K562 (cell line): ENCODE results near the gene PARPBP. TPM values are rescaled to one million over a fixed set of nuclear protein-coding genes. Genes with fewer than 3 reads are reported as not detected.
A peak's percentile ranks its signal among the peaks of the same experiment; 100 is the strongest.

Source experiments
- BCL6 ChIP-seq: fragments of 250-450 bp; sonication (Bioruptor Pico); IDR thresholded peaks from 2 replicates; pipeline ENCODE4 v1.4.0; 2020
- CBFA2T2 ChIP-seq: fragments of 450-650 bp; conservative IDR thresholded peaks from 2 replicates; pipeline ENCODE4 v1.6.1; 2017; ENCODE audit warnings: mild to moderate bottlenecking
- FOXK2 ChIP-seq, 2 experiments: fragments of 450-650 bp; IDR thresholded peaks in 1 of 2; conservative IDR thresholded peaks in 1 of 2; 2 replicates each; pipeline ENCODE4 v1.6.1; 2016; ENCODE audit warnings: low read depth in 2 of 2, mild to moderate bottlenecking in 1 of 2
- MEIS2 ChIP-seq: fragments of 450-650 bp; IDR thresholded peaks from 2 replicates; pipeline ENCODE4 v1.6.1; 2014; ENCODE audit warnings: mild to moderate bottlenecking; ENCODE audit not compliant: partially characterized antibody
- REST ChIP-seq, 2 experiments: fragments of 450-650 bp; formaldehyde crosslinking in 1 of 2; IDR thresholded peaks; 2 replicates each; pipeline versions ENCODE4 v1.4.0 to v1.6.1; 2014 to 2020; ENCODE audit warnings: mild to moderate bottlenecking in 2 of 2, borderline replicate concordance in 1 of 2, low read depth in 1 of 2
- SMARCA5 ChIP-seq: fragments of 450-650 bp; IDR thresholded peaks from 2 replicates; pipeline ENCODE4 v1.6.1; 2016
- SP2 ChIP-seq: IDR thresholded peaks from 2 replicates; pipeline ENCODE4 v1.6.1; 2011; ENCODE audit warnings: mild to moderate bottlenecking, low read depth, low read length, moderate library complexity; ENCODE audit not compliant: poor library complexity, severe bottlenecking; ENCODE audit errors: extremely low read depth
- ZNF24 ChIP-seq: fragments of 450-650 bp; IDR thresholded peaks from 2 replicates; pipeline ENCODE4 v1.6.1; 2016
- ZNF551 ChIP-seq: fragments of 250-450 bp; sonication (Bioruptor Pico); IDR thresholded peaks from 2 replicates; pipeline ENCODE4 v1.5.0; 2021; ENCODE audit warnings: mild to moderate bottlenecking, moderate library complexity
- polyA plus RNA-seq, 8 experiments: library from polyadenylated mRNA; depleted of rRNA in 4 of 8; stranded (reverse) in 5 of 8; unstranded in 3 of 8; fragments of >200 nt; fragmentation: Nextera tagmentation in 2 of 8; fragmentation: Illumina TruSeq in 1 of 8; extraction: Ambion mirVana in 2 of 8; extraction: Trizol in 1 of 8; gene quantifications; 2 replicates each; pipeline versions ENCODE4 v1.2.1 to v1.2.3, GENCODE V29; 2011 to 2014; ENCODE audit warnings: inconsistent platforms in 1 of 8, missing spikeins in 1 of 8
- total RNA-seq, 7 experiments: library from RNA; depleted of rRNA in 6 of 7; stranded (reverse); fragments of >200 nt in 6 of 7; fragmentation: Illumina TruSeq in 2 of 7; extraction: Trizol in 2 of 7; gene quantifications; 2 replicates each; pipeline versions ENCODE4 v1.2.1 to v1.2.3, GENCODE V29; 2011 to 2021; ENCODE audit warnings: low replicate concordance in 1 of 7
- TF ChIP-seq, protein P1 (sequence below), 2 experiments: fragments of 450-650 bp; conservative IDR thresholded peaks; 2 replicates each; pipeline ENCODE4 v1.6.1; 2017; ENCODE audit warnings: mild to moderate bottlenecking in 2 of 2, moderate library complexity in 2 of 2

The PARPBP gene
- total and polyA plus RNA-seq, 9 of the 15 experiments (the other 6 are each of a cell fraction or from before 2014, with no cell fraction given): 26.1 to 62.5 (median 49.0) TPM

DNA sequence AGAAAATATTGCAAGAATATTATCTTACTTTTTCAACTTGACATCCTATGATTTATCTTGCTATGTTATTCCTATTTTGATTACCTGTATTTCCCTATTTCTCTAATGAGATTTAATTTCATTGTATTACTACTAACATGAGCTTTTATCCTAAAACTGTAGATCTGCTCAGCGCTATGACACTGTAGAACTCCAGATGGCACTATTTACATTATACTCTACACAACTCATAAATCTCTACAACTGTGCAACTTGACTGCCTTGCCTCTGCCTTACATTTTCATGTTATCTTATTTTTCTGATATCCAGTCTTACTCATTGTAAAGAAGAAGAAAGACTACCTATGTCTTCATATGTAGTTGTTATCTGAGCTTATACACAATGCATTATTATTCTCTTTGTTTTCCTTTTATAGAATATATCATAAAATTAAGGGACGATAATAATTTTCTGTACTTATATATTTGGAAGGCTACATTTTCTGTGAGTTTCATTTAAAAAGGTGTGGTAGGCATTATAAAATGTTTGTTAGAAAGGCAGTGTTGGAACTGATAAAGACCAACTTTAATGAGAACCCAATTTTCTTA lies 24.2 kb upstream of the PARPBP start (continued):
- peak; percentile 32; the same call in 1 of the 2 replicates for TF ChIP-seq REST (IDR thresholded peaks at IDR 0.05; ENCODE audit: borderline replicate concordance)
- TF ChIP-seq REST (CRISPR knock-in tag; IDR thresholded peaks at IDR 0.05; ENCODE audit: low read depth): no peak
- no peak for TF ChIP-seq SP2
- TF ChIP-seq, protein P1, sequence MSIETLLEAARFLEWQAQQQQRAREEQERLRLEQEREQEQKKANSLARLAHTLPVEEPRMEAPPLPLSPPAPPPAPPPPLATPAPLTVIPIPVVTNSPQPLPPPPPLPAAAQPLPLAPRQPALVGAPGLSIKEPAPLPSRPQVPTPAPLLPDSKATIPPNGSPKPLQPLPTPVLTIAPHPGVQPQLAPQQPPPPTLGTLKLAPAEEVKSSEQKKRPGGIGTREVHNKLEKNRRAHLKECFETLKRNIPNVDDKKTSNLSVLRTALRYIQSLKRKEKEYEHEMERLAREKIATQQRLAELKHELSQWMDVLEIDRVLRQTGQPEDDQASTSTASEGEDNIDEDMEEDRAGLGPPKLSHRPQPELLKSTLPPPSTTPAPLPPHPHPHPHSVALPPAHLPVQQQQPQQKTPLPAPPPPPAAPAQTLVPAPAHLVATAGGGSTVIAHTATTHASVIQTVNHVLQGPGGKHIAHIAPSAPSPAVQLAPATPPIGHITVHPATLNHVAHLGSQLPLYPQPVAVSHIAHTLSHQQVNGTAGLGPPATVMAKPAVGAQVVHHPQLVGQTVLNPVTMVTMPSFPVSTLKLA (conservative IDR thresholded peaks at IDR 0.05): 0 out of 4 replicates have a peak, but pooled peaks of 1 of the 2 experiments have one; percentile 18
- TF ChIP-seq MEIS2: peak; percentile 94
- no peak for TF ChIP-seq BCL6 (CRISPR knock-in tag)
- TF ChIP-seq ZNF24: no peak
- TF ChIP-seq FOXK2 (conservative IDR thresholded peaks at IDR 0.05 in 1 of 2, IDR thresholded peaks at IDR 0.05 in 1 of 2; ENCODE audit: low read depth in 2 of 2): no peak
- no peak for TF ChIP-seq ZNF551 (CRISPR knock-in tag)
- TF ChIP-seq CBFA2T2: no peak
- TF ChIP-seq SMARCA5: no peak
